ENCODE data around the gene RGL2. TPM values are rescaled to one million over a fixed set of nuclear protein-coding genes. Genes with fewer than 3 reads are reported as not detected.
A peak's percentile ranks its signal among the peaks of the same experiment; 100 is the strongest.
"Not testable (repeated sequence)": the region's sequence is repeated elsewhere in the genome, so short reads cannot be mapped to it uniquely, and the experiment has no call there.

RGL2 gene, protein sequence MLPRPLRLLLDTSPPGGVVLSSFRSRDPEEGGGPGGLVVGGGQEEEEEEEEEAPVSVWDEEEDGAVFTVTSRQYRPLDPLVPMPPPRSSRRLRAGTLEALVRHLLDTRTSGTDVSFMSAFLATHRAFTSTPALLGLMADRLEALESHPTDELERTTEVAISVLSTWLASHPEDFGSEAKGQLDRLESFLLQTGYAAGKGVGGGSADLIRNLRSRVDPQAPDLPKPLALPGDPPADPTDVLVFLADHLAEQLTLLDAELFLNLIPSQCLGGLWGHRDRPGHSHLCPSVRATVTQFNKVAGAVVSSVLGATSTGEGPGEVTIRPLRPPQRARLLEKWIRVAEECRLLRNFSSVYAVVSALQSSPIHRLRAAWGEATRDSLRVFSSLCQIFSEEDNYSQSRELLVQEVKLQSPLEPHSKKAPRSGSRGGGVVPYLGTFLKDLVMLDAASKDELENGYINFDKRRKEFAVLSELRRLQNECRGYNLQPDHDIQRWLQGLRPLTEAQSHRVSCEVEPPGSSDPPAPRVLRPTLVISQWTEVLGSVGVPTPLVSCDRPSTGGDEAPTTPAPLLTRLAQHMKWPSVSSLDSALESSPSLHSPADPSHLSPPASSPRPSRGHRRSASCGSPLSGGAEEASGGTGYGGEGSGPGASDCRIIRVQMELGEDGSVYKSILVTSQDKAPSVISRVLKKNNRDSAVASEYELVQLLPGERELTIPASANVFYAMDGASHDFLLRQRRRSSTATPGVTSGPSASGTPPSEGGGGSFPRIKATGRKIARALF
- 10 to 100 TPM; 38.2 to 89.3 (median 65.3) TPM for total RNA-seq

GRCh38 chr6:33298773-33299236, at the start of gene RGL2:
TSS of gene RGL2 (minus strand) at chr6:33298942. CDS start at chr6:33298610, 332 bp downstream.
- TF ChIP-seq POLR2AphosphoS5 (IDR thresholded peaks at IDR 0.05): no peak
- Histone ChIP-seq H3K4me1 (peaks cover 28 to 60% (median 42%) of the 10 kb centered on the region in 4 donors), H3K36me3 (peaks cover 18 to 56% (median 52%) of the 10 kb centered on the region in 4 donors), H3K27me3 (no peaks in the 10 kb centered on the region), H3K27ac (replicated peaks in 1 of 4) (peak within 1 kb of the TSS; percentile 93 to 99 (median 98)), H3K4me3 (peak within 1 kb of the TSS; percentile 69 to 98 (median 82)), H3K9me3 (no peaks in the 10 kb centered on the region)
- peak; percentile 96 for DNase-seq (ENCODE audit: extremely low spot score)
- WGBS: no CpG with 5 or more reads among the region's 34 CpGs
- intact Hi-C loops (cut with DNase I): no loop called here

DNA sequence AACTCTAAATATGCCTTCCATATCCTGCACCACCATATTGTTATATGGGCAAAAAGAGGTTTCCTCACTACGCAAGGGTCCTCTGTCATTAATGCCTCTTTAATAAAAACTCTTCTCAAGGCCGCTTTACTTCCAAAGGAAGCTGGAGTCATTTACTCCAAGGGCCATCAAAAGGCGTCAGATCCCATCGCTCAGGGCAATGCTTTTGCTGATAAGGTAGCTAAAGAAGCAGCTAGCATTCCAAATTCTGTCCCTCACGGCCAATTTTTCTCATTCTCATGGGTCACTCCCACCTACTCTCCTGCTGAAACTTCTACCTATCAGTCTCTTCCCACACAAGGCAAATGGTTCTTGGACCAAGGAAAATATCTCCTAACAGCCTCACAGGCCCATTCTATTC, 49.1 kb upstream of the RGL2 start:
- peaks cover 9 to 15% (median 10%) of the 10 kb centered on the region in 4 donors for H3K4me1 ChIP-seq
- no peaks in the 10 kb centered on the region for H3K9me3 ChIP-seq
- intact Hi-C loops (cut with DNase I): no loop called here
- 90% methylated on average over 5 of the region's 5 CpGs for whole genome bisulfite sequencing
- no peaks in the 10 kb centered on the region for H3K27me3 ChIP-seq
- TF ChIP-seq CTCF (IDR thresholded peaks at IDR 0.05) (no peak), EP300 (IDR thresholded peaks at IDR 0.05) (no peak), POLR2AphosphoS5 (IDR thresholded peaks at IDR 0.05) (no peak), POLR2A (IDR thresholded peaks at IDR 0.05; ENCODE audit: low read depth) (no peak)
- no peak for DNase-seq (ENCODE audit: extremely low spot score)
- no peak overlapping the region for H3K27ac ChIP-seq (replicated peaks in 1 of 4)
- H3K4me3 ChIP-seq: no peak overlapping the region
- no peaks in the 10 kb centered on the region for H3K36me3 ChIP-seq

DNA sequence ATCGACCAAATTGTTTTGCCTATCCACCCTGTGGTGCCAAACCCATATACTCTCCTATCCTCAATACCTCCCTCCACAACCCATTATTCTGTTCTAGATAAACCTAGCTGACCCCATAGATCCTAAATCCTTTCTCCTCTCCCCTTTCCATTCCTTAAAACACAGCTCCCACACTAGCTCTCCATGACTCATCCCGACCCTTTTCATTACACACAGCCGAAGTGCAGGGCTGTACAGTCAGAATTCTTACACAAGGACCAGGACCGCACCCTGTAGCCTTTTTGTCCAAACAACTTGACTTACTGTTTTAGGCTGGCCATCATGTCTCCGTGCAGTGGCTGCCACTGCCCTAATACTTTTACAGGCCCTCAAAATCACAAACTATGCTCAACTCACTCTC, 48.2 kb upstream of the RGL2 start:
- not testable (repeated sequence) for H3K9me3 ChIP-seq, H3K4me3 ChIP-seq

DNA sequence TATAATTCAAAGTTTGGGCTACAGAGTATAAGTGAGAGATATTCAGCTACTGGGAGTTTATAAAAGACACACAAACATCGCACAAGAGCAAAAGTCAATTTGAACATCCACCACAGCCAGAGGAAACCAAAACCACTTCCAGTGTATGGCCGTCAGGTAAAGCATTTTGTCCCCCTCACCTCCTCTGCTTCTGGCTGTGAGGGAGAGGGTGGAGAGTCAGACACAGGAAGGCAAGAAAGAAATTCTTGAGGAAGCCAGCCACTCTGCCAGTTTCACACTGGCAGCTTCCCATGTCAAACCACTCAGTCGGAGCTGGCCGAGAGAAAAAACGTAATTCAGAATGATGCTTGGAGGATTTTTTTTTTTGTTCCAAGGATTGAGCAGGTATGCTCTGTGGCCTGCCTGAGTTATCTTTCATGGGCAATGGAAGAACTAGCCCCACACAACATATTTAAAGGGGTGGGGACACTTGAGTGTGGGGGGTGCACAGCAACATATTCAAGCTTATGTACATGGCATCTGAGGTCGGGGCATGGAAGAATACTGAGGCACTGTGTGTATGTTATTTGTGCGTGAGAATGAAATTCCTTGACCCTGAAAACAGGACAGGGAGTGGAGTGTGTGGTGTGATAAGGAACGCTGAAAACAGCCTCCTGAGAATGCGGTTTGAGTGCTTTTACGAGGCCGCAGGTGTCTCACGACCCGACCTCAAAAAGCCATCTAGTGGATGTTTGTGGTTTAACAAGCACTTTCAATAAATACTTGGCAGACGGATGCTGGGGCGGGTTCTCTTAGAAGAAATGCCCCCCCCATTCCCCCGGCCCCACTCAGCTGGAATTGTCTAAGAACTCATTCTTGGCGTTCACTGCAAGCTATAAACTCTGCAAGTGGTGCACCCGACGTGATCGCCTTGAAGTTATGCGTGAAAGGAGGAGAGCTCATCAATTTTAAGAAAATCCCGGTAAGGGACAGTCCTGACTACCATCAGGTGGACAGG, 46.3 kb upstream of the RGL2 start:
- TF ChIP-seq POLR2A (IDR thresholded peaks at IDR 0.05; ENCODE audit: low read depth): no peak
- no peak for TF ChIP-seq EP300 (IDR thresholded peaks at IDR 0.05)
- TF ChIP-seq POLR2AphosphoS5 (IDR thresholded peaks at IDR 0.05): peak in 1 of 2 donors; percentile 42
- TF ChIP-seq CTCF (IDR thresholded peaks at IDR 0.05): peak; percentile 58 to 74 (median 70)
- Histone ChIP-seq H3K27me3 (no peaks in the 10 kb centered on the region), H3K27ac (replicated peaks in 1 of 4) (no peak overlapping the region), H3K36me3 (no peaks in the 10 kb centered on the region), H3K4me3 (peak overlapping the region in 2 of 4 donors; percentile 1 to 23), H3K9me3 (no peaks in the 10 kb centered on the region), H3K4me1 (peaks cover 9 to 15% (median 10%) of the 10 kb centered on the region in 4 donors)
- WGBS: 17% methylated on average over 22 of the region's 22 CpGs
- DNase-seq (ENCODE audit: extremely low spot score): no peak
- intact Hi-C loops (cut with DNase I): no loop called here

More for the DNA sequence above, 48.2 kb upstream of the RGL2 start:
- H3K27ac ChIP-seq (replicated peaks in 1 of 4); DNase-seq (ENCODE audit: extremely low spot score); H3K36me3 ChIP-seq; H3K27me3 ChIP-seq; intact Hi-C loops (cut with DNase I): not testable (repeated sequence)
- WGBS: 93% methylated on average over 5 of the region's 5 CpGs
- H3K4me1 ChIP-seq: peaks cover 9 to 15% (median 10%) of the 10 kb centered on the region in 4 donors

- no peaks in the 10 kb centered on the region for H3K36me3 ChIP-seq
- H3K27me3 ChIP-seq: no peaks in the 10 kb centered on the region
- 80% methylated on average over 6 of the region's 6 CpGs for WGBS
- H3K27ac ChIP-seq (replicated peaks in 1 of 4): no peak overlapping the region
- no peaks in the 10 kb centered on the region for H3K9me3 ChIP-seq
- intact Hi-C loops (cut with DNase I): no loop called here
- no peak for TF ChIP-seq EP300 (IDR thresholded peaks at IDR 0.05)
- no peak for TF ChIP-seq CTCF (IDR thresholded peaks at IDR 0.05)
- TF ChIP-seq POLR2A (IDR thresholded peaks at IDR 0.05; ENCODE audit: low read depth): no peak
- H3K4me3 ChIP-seq: no peak overlapping the region
- H3K4me1 ChIP-seq: peaks cover 9 to 15% (median 10%) of the 10 kb centered on the region in 4 donors
- DNase-seq (ENCODE audit: extremely low spot score): no peak
Measured at GRCh38 chr6:33343953-33344611, 45.3 kb upstream of the RGL2 start.

DNA sequence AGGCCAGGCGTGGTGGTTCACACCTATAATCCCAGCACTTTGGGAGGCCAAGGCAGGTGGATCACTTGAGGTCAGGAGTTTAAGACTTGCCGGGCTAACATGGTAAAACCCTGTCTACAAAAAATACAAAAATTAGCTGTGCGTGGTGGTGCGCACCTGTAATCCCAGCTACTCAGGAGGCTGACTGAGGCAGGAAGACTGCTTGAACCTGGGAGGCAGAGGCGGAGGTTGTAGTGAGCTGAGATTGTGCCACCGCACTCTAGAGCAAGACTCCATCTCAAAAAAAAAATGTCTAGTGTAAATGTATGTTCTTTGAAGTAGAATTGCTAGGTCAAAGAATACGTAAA, 44.8 kb upstream of the RGL2 start:
- 91% methylated on average over 7 of the region's 7 CpGs for WGBS
- H3K4me1 ChIP-seq: peaks cover 9 to 15% (median 10%) of the 10 kb centered on the region in 4 donors
- DNase-seq (ENCODE audit: extremely low spot score); intact Hi-C loops (cut with DNase I); H3K27me3 ChIP-seq; H3K9me3 ChIP-seq; H3K27ac ChIP-seq (replicated peaks in 1 of 4); H3K4me3 ChIP-seq; H3K36me3 ChIP-seq: not testable (repeated sequence)

All from esophagus muscularis mucosa (tissue), 4 donors.